IMR-90 (cell line): ENCODE measurements around the gene CCNL2. TPM values are rescaled to one million over a fixed set of nuclear protein-coding genes. Genes with fewer than 3 reads are reported as not detected.

Source experiments
- CHD1 ChIP-seq: IDR thresholded peaks from 2 replicates; pipeline ENCODE4 v1.6.1; 2012; ENCODE audit warnings: low read depth, low read length, improper control_type of control experiment
- FOS ChIP-seq: fragments of 150-350 bp; IDR thresholded peaks from 2 replicates; pipeline ENCODE4 v1.6.1; 2016; ENCODE audit warnings: low read depth, low read length
- MAFK ChIP-seq: IDR thresholded peaks from 2 replicates; pipeline ENCODE4 v1.6.1; 2012; ENCODE audit warnings: low read depth, low read length, improper control_type of control experiment
- NFE2L2 ChIP-seq: fragments of 150-350 bp; IDR thresholded peaks from 2 replicates; pipeline ENCODE4 v1.6.1; 2016; ENCODE audit warnings: low read depth, mild to moderate bottlenecking, low read length
- RAD21 ChIP-seq: IDR thresholded peaks from 2 replicates; pipeline ENCODE4 v1.6.1; 2012; ENCODE audit warnings: low read length, improper control_type of control experiment
- polyA plus RNA-seq, 3 experiments: library from polyadenylated mRNA; depleted of rRNA; stranded (reverse); fragments of >200 nt; gene quantifications; 2 replicates each; pipeline ENCODE4 v1.2.3, GENCODE V29; 2012; ENCODE audit warnings: low replicate concordance in 1 of 3
- total RNA-seq: library from RNA; depleted of rRNA; stranded (reverse); fragments of >200 nt; gene quantifications from 2 replicates; pipeline ENCODE4 v1.2.3, GENCODE V29; 2012
- TF ChIP-seq, protein P1 (sequence below): fragments of 150-350 bp; IDR thresholded peaks from 2 replicates; pipeline ENCODE4 v1.6.1; 2016; ENCODE audit warnings: low read depth, mild to moderate bottlenecking, low read length, moderate library complexity, borderline replicate concordance

CCNL2 gene
- total and polyA plus RNA-seq, 2 of the 4 experiments (the other 2 are of a cell fraction): 53.9 to 239 TPM

DNA sequence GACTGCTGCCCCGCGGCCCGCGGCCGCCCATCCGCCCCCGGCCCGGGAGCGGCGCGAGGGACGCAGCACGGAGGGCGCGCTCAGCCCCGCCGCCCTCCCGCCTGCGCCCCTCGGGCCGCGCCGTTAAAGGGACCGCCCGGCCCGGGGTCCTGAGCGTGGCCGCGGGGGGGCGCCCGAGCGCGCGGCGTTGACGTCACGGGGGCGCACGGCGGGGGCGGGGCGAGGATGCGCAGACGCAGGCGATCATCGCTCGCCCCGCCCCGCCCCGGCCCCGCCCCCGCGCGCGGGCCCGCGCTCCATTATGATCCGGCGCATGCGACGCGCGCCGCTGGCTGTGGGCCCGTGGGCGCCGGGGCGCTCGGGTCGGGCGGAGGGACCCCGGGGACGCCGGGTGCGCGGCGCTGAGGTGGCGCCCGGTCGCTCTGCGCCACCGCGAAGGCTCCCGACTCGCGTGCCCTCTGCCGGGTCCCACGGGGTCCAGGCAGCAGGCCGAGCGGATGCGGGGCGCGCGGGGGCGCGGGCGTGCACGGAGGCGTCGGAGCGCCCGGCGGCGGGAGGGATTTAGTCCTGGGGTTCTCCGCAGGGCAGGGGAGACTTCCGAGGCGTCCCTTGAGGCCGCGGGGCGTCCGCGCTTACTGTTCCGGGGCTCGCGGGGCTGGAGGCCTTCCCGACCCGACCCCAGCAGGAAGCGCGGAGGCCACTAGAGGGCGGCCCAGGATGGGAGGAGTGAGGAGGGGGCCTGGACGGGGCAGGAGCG is 49.7 kb downstream of the CCNL2 start, which contains the start of gene DVL1 (continued):
- TF ChIP-seq, protein P1, sequence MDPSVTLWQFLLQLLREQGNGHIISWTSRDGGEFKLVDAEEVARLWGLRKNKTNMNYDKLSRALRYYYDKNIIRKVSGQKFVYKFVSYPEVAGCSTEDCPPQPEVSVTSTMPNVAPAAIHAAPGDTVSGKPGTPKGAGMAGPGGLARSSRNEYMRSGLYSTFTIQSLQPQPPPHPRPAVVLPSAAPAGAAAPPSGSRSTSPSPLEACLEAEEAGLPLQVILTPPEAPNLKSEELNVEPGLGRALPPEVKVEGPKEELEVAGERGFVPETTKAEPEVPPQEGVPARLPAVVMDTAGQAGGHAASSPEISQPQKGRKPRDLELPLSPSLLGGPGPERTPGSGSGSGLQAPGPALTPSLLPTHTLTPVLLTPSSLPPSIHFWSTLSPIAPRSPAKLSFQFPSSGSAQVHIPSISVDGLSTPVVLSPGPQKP: no peak
- peak; percentile 51 for TF ChIP-seq RAD21
- TF ChIP-seq NFE2L2: no peak
- TF ChIP-seq MAFK: no peak
- no peak for TF ChIP-seq FOS
- no peak for TF ChIP-seq CHD1
